ENCODE measurements around the gene APOA5. TPM values are rescaled to one million over a fixed set of nuclear protein-coding genes. Genes with fewer than 3 reads are reported as not detected.

APOA5 gene
- total RNA-seq, 1 experiment from 2014 or later: 0.11 TPM

GRCh38 chr11:116791002-116791812 is 472 bp downstream of the APOA5 start:
- H3K56ac ChIP-seq (ENCODE audit: insufficient read length, low read depth, low read length): no peak overlapping the region
- peak overlapping the region; percentile 63 for H3K18ac ChIP-seq (ENCODE audit: insufficient read length, low read depth, low read length)
- no peak overlapping the region for H2BK12ac ChIP-seq (ENCODE audit: insufficient read length, low read depth, low read length)
- WGBS (ENCODE audit: extremely low coverage, insufficient read length, low lambda C conversion rate): no CpG with 5 or more reads among the region's 31 CpGs
- H3K4ac ChIP-seq (ENCODE audit: low read depth, low read length): no peak overlapping the region
- TF ChIP-seq, protein P1, sequence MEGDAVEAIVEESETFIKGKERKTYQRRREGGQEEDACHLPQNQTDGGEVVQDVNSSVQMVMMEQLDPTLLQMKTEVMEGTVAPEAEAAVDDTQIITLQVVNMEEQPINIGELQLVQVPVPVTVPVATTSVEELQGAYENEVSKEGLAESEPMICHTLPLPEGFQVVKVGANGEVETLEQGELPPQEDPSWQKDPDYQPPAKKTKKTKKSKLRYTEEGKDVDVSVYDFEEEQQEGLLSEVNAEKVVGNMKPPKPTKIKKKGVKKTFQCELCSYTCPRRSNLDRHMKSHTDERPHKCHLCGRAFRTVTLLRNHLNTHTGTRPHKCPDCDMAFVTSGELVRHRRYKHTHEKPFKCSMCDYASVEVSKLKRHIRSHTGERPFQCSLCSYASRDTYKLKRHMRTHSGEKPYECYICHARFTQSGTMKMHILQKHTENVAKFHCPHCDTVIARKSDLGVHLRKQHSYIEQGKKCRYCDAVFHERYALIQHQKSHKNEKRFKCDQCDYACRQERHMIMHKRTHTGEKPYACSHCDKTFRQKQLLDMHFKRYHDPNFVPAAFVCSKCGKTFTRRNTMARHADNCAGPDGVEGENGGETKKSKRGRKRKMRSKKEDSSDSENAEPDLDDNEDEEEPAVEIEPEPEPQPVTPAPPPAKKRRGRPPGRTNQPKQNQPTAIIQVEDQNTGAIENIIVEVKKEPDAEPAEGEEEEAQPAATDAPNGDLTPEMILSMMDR (conservative IDR thresholded peaks at IDR 0.05): peak; percentile 96
- no peak overlapping the region for H2BK20ac ChIP-seq (ENCODE audit: low read depth, low read length, poor library complexity, severe bottlenecking)
- H3K27ac ChIP-seq (ENCODE audit: insufficient read length, low read depth, low read length): no peak overlapping the region
- H3K23ac ChIP-seq (ENCODE audit: insufficient read length, low read depth, low read length): no peak overlapping the region
- H4K8ac ChIP-seq (replicated peaks; ENCODE audit: insufficient read length, low read depth, low read length): no peak overlapping the region
- no peaks in the 10 kb centered on the region; the same call in 1 of the 2 replicates for H3K4me1 ChIP-seq (ENCODE audit: insufficient read depth, low read length)
- H2BK5ac ChIP-seq (ENCODE audit: insufficient read length, low read length): no peak overlapping the region
- Mint-ChIP-seq H3K9me3 (no peaks in the 10 kb centered on the region), H3K36me3 (ENCODE audit: insufficient read depth in 1 of 3, low read depth in 3 of 3) (peaks cover 5 to 12% (median 10%) of the 10 kb centered on the region in 3 experiments; a peak in 6 of 7 replicates), H3K27me3 (ENCODE audit: low read depth) (peaks cover 22% of the 10 kb centered on the region), H3K4me3 (no peak overlapping the region; a peak in 1 of 5 replicates), H3K4me1 (peaks cover 21 to 32% of the 10 kb centered on the region in 2 experiments), H3K27ac (no peak overlapping the region)
- H3K27me3 ChIP-seq (ENCODE audit: insufficient read depth, low read length): no peaks in the 10 kb centered on the region; the same call in 1 of the 2 replicates
- H3K9me3 ChIP-seq (ENCODE audit: control insufficient read depth, low read depth, low read length): no peaks in the 10 kb centered on the region
- peaks cover 5% of the 10 kb centered on the region for H3K79me1 ChIP-seq (ENCODE audit: insufficient read depth, low read depth, low read length, poor library complexity, severe bottlenecking)
- no peaks in the 10 kb centered on the region for H4K20me1 ChIP-seq (ENCODE audit: control insufficient read depth, insufficient read depth, insufficient read length)
- H3K9ac ChIP-seq (ENCODE audit: extremely low read depth, insufficient read length, low read length): no peak overlapping the region
- H3K14ac ChIP-seq (ENCODE audit: insufficient read depth, low read length): 0 out of 2 replicates have a peak overlapping the region, but pooled peaks have one; percentile 39
- no peak overlapping the region for H3K4me2 ChIP-seq (ENCODE audit: insufficient read depth, insufficient read length, low read length)
- H2AK5ac ChIP-seq (ENCODE audit: insufficient read length, low read length): no peak overlapping the region
- no peak overlapping the region for H4K5ac ChIP-seq (ENCODE audit: insufficient read length, low read depth, low read length)
- H2AFZ ChIP-seq (ENCODE audit: low read length): no peak overlapping the region
- no peak overlapping the region for H3T11ph ChIP-seq (ENCODE audit: low read length)
- no peak overlapping the region; the same call in 1 of the 2 replicates for H2BK15ac ChIP-seq (ENCODE audit: low read depth, low read length)
- peak; percentile 91 for DNase-seq
- no peak overlapping the region for H4K91ac ChIP-seq (ENCODE audit: insufficient read length, low read depth, low read length)
- H3K79me2 ChIP-seq (ENCODE audit: insufficient read depth, low read length): peaks cover 2% of the 10 kb centered on the region; the same call in 1 of the 2 replicates
- H2BK120ac ChIP-seq (ENCODE audit: low read depth, low read length, poor library complexity, severe bottlenecking): no peak overlapping the region
- H3K23me2 ChIP-seq (ENCODE audit: insufficient read length, low read depth, low read length, poor library complexity, severe bottlenecking): peaks cover 13% of the 10 kb centered on the region

Measured in H9 (cell line).